Measurements from ENCODE around the gene PAPPA.

GRCh38 chr9:116405321-116405720 is 251.7 kb downstream of the PAPPA start:
- TF ChIP-seq CTCF (IDR thresholded peaks at IDR 0.05; ENCODE audit: poor library complexity, severe bottlenecking) (no peak), RAD21 (conservative IDR thresholded peaks at IDR 0.05) (no peak), EP300 (conservative IDR thresholded peaks at IDR 0.05; ENCODE audit: poor library complexity, severe bottlenecking) (no peak), POLR2AphosphoS5 (IDR thresholded peaks at IDR 0.05) (no peak), SMC3 (conservative IDR thresholded peaks at IDR 0.05; ENCODE audit: poor library complexity) (no peak), TAF1 (IDR thresholded peaks at IDR 0.05; ENCODE audit: low read depth) (no peak), EZH2 (IDR thresholded peaks at IDR 0.05; ENCODE audit: borderline replicate concordance, insufficient read depth, low read length, poor library complexity, severe bottlenecking) (no peak), MXI1 (conservative IDR thresholded peaks at IDR 0.05; ENCODE audit: poor library complexity, severe bottlenecking) (no peak)
- TF ChIP-seq, protein P1, sequence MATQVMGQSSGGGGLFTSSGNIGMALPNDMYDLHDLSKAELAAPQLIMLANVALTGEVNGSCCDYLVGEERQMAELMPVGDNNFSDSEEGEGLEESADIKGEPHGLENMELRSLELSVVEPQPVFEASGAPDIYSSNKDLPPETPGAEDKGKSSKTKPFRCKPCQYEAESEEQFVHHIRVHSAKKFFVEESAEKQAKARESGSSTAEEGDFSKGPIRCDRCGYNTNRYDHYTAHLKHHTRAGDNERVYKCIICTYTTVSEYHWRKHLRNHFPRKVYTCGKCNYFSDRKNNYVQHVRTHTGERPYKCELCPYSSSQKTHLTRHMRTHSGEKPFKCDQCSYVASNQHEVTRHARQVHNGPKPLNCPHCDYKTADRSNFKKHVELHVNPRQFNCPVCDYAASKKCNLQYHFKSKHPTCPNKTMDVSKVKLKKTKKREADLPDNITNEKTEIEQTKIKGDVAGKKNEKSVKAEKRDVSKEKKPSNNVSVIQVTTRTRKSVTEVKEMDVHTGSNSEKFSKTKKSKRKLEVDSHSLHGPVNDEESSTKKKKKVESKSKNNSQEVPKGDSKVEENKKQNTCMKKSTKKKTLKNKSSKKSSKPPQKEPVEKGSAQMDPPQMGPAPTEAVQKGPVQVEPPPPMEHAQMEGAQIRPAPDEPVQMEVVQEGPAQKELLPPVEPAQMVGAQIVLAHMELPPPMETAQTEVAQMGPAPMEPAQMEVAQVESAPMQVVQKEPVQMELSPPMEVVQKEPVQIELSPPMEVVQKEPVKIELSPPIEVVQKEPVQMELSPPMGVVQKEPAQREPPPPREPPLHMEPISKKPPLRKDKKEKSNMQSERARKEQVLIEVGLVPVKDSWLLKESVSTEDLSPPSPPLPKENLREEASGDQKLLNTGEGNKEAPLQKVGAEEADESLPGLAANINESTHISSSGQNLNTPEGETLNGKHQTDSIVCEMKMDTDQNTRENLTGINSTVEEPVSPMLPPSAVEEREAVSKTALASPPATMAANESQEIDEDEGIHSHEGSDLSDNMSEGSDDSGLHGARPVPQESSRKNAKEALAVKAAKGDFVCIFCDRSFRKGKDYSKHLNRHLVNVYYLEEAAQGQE (IDR thresholded peaks at IDR 0.05; ENCODE audit: borderline replicate concordance), result no peak
